ENCODE measurements around the gene DDC.

Gene DDC

DNA sequence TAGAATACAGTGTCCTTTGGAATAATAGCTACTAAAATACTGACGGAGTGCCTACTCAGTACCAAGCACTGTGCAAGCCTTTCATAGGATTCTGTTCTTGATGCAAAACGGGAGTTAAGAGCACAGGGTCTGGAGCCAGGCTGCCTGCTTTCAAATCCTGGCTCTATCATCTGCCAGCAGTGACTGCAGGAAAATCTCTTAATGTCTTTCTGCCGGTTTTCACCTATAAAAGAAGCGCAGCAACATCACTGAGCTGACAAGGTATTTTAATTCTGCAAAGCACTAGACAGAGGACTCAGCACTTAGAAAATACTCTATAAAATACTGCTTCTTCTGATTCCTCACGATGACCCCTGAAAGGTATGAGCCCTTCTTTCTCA, 115.7 kb downstream of the DDC start:
- TF ChIP-seq, protein P1, sequence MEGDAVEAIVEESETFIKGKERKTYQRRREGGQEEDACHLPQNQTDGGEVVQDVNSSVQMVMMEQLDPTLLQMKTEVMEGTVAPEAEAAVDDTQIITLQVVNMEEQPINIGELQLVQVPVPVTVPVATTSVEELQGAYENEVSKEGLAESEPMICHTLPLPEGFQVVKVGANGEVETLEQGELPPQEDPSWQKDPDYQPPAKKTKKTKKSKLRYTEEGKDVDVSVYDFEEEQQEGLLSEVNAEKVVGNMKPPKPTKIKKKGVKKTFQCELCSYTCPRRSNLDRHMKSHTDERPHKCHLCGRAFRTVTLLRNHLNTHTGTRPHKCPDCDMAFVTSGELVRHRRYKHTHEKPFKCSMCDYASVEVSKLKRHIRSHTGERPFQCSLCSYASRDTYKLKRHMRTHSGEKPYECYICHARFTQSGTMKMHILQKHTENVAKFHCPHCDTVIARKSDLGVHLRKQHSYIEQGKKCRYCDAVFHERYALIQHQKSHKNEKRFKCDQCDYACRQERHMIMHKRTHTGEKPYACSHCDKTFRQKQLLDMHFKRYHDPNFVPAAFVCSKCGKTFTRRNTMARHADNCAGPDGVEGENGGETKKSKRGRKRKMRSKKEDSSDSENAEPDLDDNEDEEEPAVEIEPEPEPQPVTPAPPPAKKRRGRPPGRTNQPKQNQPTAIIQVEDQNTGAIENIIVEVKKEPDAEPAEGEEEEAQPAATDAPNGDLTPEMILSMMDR (IDR thresholded peaks at IDR 0.05; ENCODE audit: low read depth, low read length), result no peak
- DNase-seq (ENCODE audit: extremely low read depth, low read depth), result no peak

DNA sequence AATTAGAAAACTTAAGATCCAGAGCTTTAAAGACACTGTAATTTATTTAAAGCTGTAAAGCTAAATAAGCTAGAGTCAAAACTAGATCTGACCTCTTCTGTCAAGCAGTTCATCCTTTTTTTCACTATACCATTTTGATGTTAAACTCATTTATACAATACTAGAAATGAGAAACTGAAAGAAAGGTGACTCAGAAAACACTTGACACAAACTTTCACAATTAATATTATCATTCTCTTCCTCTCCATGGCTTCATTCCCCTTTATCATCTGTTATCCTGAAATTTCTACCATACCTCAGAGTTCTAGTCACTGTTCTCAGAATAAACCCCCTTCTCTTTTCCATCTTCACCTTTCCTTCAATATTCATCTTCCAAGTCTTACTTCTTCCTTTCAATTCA, 116.4 kb downstream of the DDC start:
- TF ChIP-seq, protein P1 (IDR thresholded peaks at IDR 0.05; ENCODE audit: low read depth, low read length), result no peak
- DNase-seq (ENCODE audit: extremely low read depth, low read depth), result no peak

DNA sequence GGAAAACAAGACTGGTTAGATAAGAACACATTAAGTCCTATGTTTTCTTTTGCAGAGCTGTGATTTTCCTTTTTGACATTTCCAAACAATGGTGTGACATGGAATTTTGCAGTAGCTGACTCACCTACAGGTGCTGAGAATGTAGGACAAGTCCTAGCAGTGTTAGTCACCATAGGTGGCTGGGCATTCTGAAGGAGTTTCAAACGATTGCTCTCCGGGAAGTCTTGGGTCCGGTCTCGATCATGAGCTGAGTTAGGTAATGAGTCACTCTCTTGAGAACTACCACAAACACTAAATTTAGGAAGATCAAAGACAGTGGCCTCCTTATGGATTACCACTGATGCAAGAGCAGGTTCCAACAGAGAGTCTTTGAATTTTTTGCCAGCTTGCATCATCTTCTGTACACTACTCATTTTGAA, 118.7 kb downstream of the DDC start:
- DNase-seq (ENCODE audit: extremely low read depth, low read depth), result no peak
- TF ChIP-seq, protein P1 (IDR thresholded peaks at IDR 0.05; ENCODE audit: low read depth, low read length), result no peak

DNA sequence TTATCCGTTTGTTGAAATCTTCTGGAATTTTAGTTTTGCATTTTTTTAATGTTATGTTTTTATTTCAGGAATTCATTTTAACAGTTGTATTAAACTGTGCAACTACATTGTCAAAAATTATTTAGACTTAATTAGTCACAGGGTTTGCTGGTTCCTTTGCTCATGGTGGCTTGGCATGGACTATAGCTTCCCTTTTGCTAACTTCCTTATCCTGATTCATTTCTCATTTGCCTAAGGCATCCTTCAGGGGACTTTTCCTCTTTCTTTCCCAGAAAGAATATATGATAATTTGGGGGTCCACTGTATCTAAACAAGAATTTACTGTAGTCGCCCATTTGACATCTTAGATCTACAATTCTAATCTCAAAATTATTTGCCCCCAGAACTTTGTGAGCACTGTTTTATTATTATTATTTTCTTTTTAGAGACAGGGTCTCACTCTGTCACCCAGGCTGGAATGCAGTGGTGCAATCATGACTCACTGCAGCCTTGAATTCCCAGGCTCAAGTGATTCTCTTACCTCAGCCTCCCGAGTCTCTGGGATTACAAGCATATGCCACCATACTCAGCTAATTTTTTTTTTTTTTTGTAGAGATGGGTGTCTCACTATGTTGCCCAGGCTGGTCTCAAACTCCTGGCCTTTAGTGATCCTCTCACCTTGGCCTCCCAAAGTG, 128.9 kb downstream of the DDC start:
- DNase-seq (ENCODE audit: extremely low read depth, low read depth), result no peak

DNA sequence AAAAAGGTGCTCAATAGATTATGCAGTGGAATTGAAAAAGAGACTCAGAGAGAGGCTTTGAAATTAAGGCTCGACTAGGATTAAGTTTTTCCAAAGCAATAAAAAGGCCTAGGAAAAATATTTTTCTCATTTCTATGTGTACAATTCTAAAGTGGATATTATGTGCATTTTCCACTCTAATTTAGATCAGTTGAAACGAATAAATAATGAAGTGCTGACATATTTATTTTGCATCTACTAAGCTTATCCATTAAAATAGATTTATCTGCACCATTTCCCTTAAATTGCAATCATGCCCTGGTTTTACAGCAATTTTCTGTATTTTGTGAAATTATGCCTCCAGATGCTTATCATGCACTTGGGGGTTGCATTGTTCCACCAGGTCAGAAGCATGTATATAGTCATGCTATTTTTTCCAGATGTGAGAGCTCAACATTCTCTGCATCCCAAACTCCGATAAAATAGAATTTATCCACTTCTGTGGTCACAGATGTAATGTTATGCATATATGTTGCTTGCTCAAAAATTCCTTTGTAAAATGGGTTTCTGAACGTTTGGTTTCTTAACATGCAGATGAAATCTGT, 133.4 kb downstream of the DDC start:
- DNase-seq (ENCODE audit: extremely low read depth, low read depth), result no peak
- TF ChIP-seq, protein P1 (IDR thresholded peaks at IDR 0.05; ENCODE audit: low read depth, low read length), result no peak

More for the DNA sequence above, 128.9 kb downstream of the DDC start:
- TF ChIP-seq, protein P1 (IDR thresholded peaks at IDR 0.05; ENCODE audit: low read depth, low read length), result no peak

DNA sequence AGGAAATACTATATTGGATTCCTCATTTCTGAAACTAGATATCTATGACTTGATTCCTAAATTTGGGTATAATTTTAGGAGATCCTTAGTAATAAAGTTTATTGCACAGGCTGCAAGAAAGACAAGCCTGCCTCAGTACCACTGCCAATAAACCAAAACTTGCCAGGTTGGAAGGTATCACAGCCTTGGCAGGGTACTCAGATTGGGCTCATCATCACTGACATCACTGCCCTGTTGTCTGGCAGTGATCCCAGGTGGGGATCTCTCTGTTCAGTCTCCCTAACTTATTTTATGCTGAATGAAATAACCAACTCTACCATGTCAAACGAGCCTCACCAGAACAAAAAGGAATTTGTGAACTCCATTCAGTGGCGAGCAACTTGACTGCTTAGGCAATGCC, 133.9 kb downstream of the DDC start:
- TF ChIP-seq, protein P1 (IDR thresholded peaks at IDR 0.05; ENCODE audit: low read depth, low read length), result no peak

DNA sequence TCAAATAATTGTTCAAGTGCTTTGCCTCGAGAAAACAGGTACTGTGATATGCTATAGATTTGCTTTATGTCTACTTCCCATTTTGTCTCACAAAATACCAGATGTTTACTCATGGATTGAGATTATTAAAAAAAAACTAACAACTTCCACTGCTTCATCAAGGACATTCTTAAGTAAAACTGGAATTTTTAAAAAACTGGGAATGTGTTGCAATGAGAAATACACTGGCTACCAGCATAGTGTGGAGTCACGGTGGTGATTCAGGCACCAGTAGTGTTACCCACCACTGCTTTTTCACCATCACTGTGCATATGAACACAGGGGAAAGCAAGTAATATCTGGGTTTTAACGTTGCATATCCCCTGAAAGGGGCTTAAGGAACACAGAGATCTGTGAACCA, 136.3 kb downstream of the DDC start:
- TF ChIP-seq, protein P1 (IDR thresholded peaks at IDR 0.05; ENCODE audit: low read depth, low read length), result no peak
- DNase-seq (ENCODE audit: extremely low read depth, low read depth), result no peak

More for the DNA sequence above, 133.9 kb downstream of the DDC start:
- no peak for DNase-seq (ENCODE audit: extremely low read depth, low read depth)

Measured in AG09319 (cell line).